H9 (cell line): ENCODE measurements around the gene SMIM13. TPM values are rescaled to one million over a fixed set of nuclear protein-coding genes. Genes with fewer than 3 reads are reported as not detected.

Experiments used
- DNase-seq: peaks from one replicate; pipeline ENCODE4 v3.0.0-alpha.2; 2017
- H2AFZ ChIP-seq: one replicate; pipeline ENCODE4 v1.6.1; 2013; ENCODE audit warnings: mild to moderate bottlenecking, low read length, control low read depth, moderate library complexity
- H2AK5ac ChIP-seq: 2 replicates; pipeline ENCODE4 v1.6.1; 2013; ENCODE audit warnings: low read length, control low read depth, mixed read lengths; ENCODE audit not compliant: insufficient read length
- H2BK120ac ChIP-seq: one replicate; pipeline ENCODE4 v1.6.1; 2013; ENCODE audit warnings: low read depth, mild to moderate bottlenecking, low read length, control low read depth, inconsistent platforms; ENCODE audit not compliant: poor library complexity, severe bottlenecking
- H2BK12ac ChIP-seq: 2 replicates; pipeline ENCODE4 v1.6.1; 2013; ENCODE audit warnings: low read length, control low read depth, mixed read lengths, low read depth; ENCODE audit not compliant: insufficient read length
- H2BK15ac ChIP-seq: 2 replicates; pipeline ENCODE4 v1.6.1; 2013; ENCODE audit warnings: low read depth, low read length, control low read depth
- H2BK20ac ChIP-seq: one replicate; pipeline ENCODE4 v1.6.1; 2013; ENCODE audit warnings: low read depth, mild to moderate bottlenecking, low read length, control low read depth, inconsistent platforms; ENCODE audit not compliant: poor library complexity, severe bottlenecking
- H2BK5ac ChIP-seq: 2 replicates; pipeline ENCODE4 v1.6.1; 2013; ENCODE audit warnings: low read length, control low read depth, mixed read lengths; ENCODE audit not compliant: insufficient read length
- H3K14ac ChIP-seq: 2 replicates; pipeline ENCODE4 v1.6.1; 2013; ENCODE audit warnings: low read length, control low read depth; ENCODE audit not compliant: insufficient read depth
- H3K18ac ChIP-seq: 2 replicates; pipeline ENCODE4 v1.6.1; 2013; ENCODE audit warnings: low read depth, mild to moderate bottlenecking, mixed read lengths, low read length, control low read depth; ENCODE audit not compliant: insufficient read length
- H3K23ac ChIP-seq: 2 replicates; pipeline ENCODE4 v1.6.1; 2013; ENCODE audit warnings: low read length, control low read depth, mixed read lengths, low read depth; ENCODE audit not compliant: insufficient read length
- H3K23me2 ChIP-seq: 2 replicates; pipeline ENCODE4 v1.6.1; 2013; ENCODE audit warnings: low read depth, mild to moderate bottlenecking, mixed read lengths, low read length, control low read depth; ENCODE audit not compliant: insufficient read length, poor library complexity, severe bottlenecking
- H3K27ac ChIP-seq: 2 replicates; pipeline ENCODE4 v1.5.1; 2013; ENCODE audit warnings: low read length, control low read depth, mixed read lengths, low read depth; ENCODE audit not compliant: insufficient read length
- H3K27me3 ChIP-seq: 2 replicates; pipeline ENCODE4 v1.6.1; 2013; ENCODE audit warnings: low read length, control low read depth, inconsistent platforms; ENCODE audit not compliant: insufficient read depth
- H3K4ac ChIP-seq: 2 replicates; pipeline ENCODE4 v1.6.1; 2013; ENCODE audit warnings: low read depth, mild to moderate bottlenecking, control low read depth, inconsistent platforms, low read length, moderate library complexity
- H3K4me1 ChIP-seq: 2 replicates; pipeline ENCODE4 v1.6.1; 2013; ENCODE audit warnings: low read length, control low read depth, inconsistent platforms; ENCODE audit not compliant: insufficient read depth
- H3K4me2 ChIP-seq: 2 replicates; pipeline ENCODE4 v1.6.1; 2013; ENCODE audit warnings: low read length, control low read depth, mixed read lengths; ENCODE audit not compliant: insufficient read length, insufficient read depth
- H3K56ac ChIP-seq: 2 replicates; pipeline ENCODE4 v1.6.1; 2013; ENCODE audit warnings: low read depth, mild to moderate bottlenecking, mixed read lengths, low read length, control low read depth; ENCODE audit not compliant: insufficient read length
- H3K79me1 ChIP-seq: 2 replicates; pipeline ENCODE4 v1.6.1; 2013; ENCODE audit warnings: low read depth, mild to moderate bottlenecking, moderate library complexity, low read length, control low read depth, inconsistent platforms; ENCODE audit not compliant: insufficient read depth, poor library complexity, severe bottlenecking
- H3K79me2 ChIP-seq: 2 replicates; pipeline ENCODE4 v1.6.1; 2013; ENCODE audit warnings: low read length, control low read depth, inconsistent platforms; ENCODE audit not compliant: insufficient read depth
- H3K9ac ChIP-seq: 2 replicates; pipeline ENCODE4 v1.6.1; 2013; ENCODE audit warnings: low read length, control low read depth, mixed read lengths; ENCODE audit not compliant: insufficient read length; ENCODE audit errors: extremely low read depth
- H3K9me3 ChIP-seq: one replicate; pipeline ENCODE4 v1.6.1; 2013; ENCODE audit warnings: low read depth, low read length, inconsistent platforms; ENCODE audit not compliant: control insufficient read depth
- H3T11ph ChIP-seq: one replicate; pipeline ENCODE4 v1.6.1; 2013; ENCODE audit warnings: mild to moderate bottlenecking, low read length, control low read depth, inconsistent platforms
- H4K20me1 ChIP-seq: one replicate; pipeline ENCODE4 v1.6.1; 2013; ENCODE audit not compliant: control insufficient read depth, insufficient read length, insufficient read depth
- H4K5ac ChIP-seq: 2 replicates; pipeline ENCODE4 v1.6.1; 2013; ENCODE audit warnings: low read depth, mild to moderate bottlenecking, mixed read lengths, low read length, control low read depth; ENCODE audit not compliant: insufficient read length
- H4K8ac ChIP-seq: replicated peaks from 2 replicates; pipeline ENCODE4 v1.6.1; 2013; ENCODE audit warnings: low read length, control low read depth, mixed read lengths, low read depth; ENCODE audit not compliant: insufficient read length
- H4K91ac ChIP-seq: 2 replicates; pipeline ENCODE4 v1.6.1; 2013; ENCODE audit warnings: low read depth, mild to moderate bottlenecking, moderate library complexity, mixed read lengths, low read length, control low read depth; ENCODE audit not compliant: insufficient read length
- H3K27ac Mint-ChIP-seq, 3 experiments: 2 replicates in 2 of 3; 3 replicates in 1 of 3; pipeline ENCODE4 v1.8.0; 2020 to 2021; ENCODE audit warnings: mixed read lengths in 3 of 3, mild to moderate bottlenecking in 1 of 3, moderate library complexity in 1 of 3
- H3K27me3 Mint-ChIP-seq: 2 replicates; pipeline ENCODE4 v1.8.0; 2021; ENCODE audit warnings: low read depth, mild to moderate bottlenecking, moderate library complexity, mixed read lengths
- H3K36me3 Mint-ChIP-seq, 3 experiments: 2 replicates in 2 of 3; 3 replicates in 1 of 3; pipeline ENCODE4 v1.8.0; 2020 to 2021; ENCODE audit warnings: low read depth in 3 of 3, mixed read lengths in 3 of 3; ENCODE audit not compliant: insufficient read depth in 1 of 3
- H3K4me1 Mint-ChIP-seq, 2 experiments: 2 replicates each; pipeline ENCODE4 v1.8.0; 2020; ENCODE audit warnings: mixed read lengths in 2 of 2
- H3K4me3 Mint-ChIP-seq, 2 experiments: 2 replicates in 1 of 2; 3 replicates in 1 of 2; pipeline ENCODE4 v1.8.0; 2020 to 2021; ENCODE audit warnings: mild to moderate bottlenecking in 2 of 2, mixed read lengths in 2 of 2, moderate library complexity in 1 of 2
- H3K9me3 Mint-ChIP-seq, 2 experiments: 2 replicates in 1 of 2; 3 replicates in 1 of 2; pipeline ENCODE4 v1.8.0; 2020; ENCODE audit warnings: mild to moderate bottlenecking in 2 of 2, mixed read lengths in 2 of 2, moderate library complexity in 1 of 2
- CTCF ChIP-seq: fragments of 200-600 bp; sonication (generic); conservative IDR thresholded peaks from 3 replicates; pipeline ENCODE4 v1.8.0; 2021; ENCODE audit warnings: antibody characterized with exemption, mild to moderate bottlenecking
- WGBS: extraction: QIAGEN DNeasy Blood & Tissue Kit; methylation state at CpG from one replicate; pipeline ENCODE4 v1.1.7; 2013; ENCODE audit warnings: missing lambda C conversion rate, low lambda C conversion rate, mixed read lengths; ENCODE audit not compliant: insufficient read length; ENCODE audit errors: extremely low coverage; 5-methylcytosine and 5-hydroxymethylcytosine counted together
- total RNA-seq: library from RNA; stranded (reverse); gene quantifications from 2 replicates; pipeline ENCODE4 v1.2.1, GENCODE V29; 2021

SMIM13 gene
- total RNA-seq, 1 experiment from 2014 or later: 10.6 TPM

DNA sequence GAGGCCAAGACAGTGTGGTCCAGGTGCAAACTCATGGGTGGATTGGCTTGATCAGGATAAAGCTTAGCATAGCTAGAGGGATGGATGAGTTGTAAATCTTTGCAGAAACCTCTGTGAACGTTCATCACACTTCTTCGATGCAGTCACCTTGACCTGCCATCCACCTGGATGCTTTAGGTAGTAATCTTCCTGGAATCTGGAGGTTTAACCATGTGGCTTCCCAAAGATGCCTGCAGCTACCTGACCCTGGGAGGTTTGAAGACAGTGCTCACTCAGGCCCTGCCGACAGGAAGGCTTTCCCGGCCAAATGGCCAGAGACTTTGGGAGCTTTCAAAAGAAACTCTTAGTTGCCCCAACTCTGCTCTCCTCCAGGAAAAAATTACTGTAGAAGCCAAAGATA lies 73.3 kb downstream of the SMIM13 start:
- no peak overlapping the region for H2BK12ac ChIP-seq
- H2BK5ac ChIP-seq: no peak overlapping the region
- no peaks in the 10 kb centered on the region; the same call in 1 of the 2 replicates for H3K4me1 ChIP-seq
- no peak overlapping the region for H3K27ac Mint-ChIP-seq
- H3K4me2 ChIP-seq: no peak overlapping the region
- peaks cover 2% of the 10 kb centered on the region; the same call in 1 of the 2 replicates for H3K79me2 ChIP-seq
- no peaks in the 10 kb centered on the region; a peak in 1 of 7 replicates for H3K36me3 Mint-ChIP-seq
- no peak overlapping the region for H3K9ac ChIP-seq
- no peak overlapping the region for H3K14ac ChIP-seq
- no peak overlapping the region for H3T11ph ChIP-seq
- TF ChIP-seq CTCF: no peak
- no peak overlapping the region for H2BK20ac ChIP-seq
- no peaks in the 10 kb centered on the region for H3K79me1 ChIP-seq
- no CpG with 5 or more reads among the region's 4 CpGs for WGBS
- no peaks in the 10 kb centered on the region for H3K27me3 Mint-ChIP-seq
- H4K91ac ChIP-seq: no peak overlapping the region
- no peak overlapping the region for H3K23ac ChIP-seq
- no peak overlapping the region for H2AFZ ChIP-seq
- H3K27me3 ChIP-seq: no peaks in the 10 kb centered on the region
- no peak overlapping the region for H4K8ac ChIP-seq
- no peak for DNase-seq
- H4K5ac ChIP-seq: no peak overlapping the region
- H2BK15ac ChIP-seq: no peak overlapping the region
- H3K27ac ChIP-seq: no peak overlapping the region
- H3K9me3 Mint-ChIP-seq: no peaks in the 10 kb centered on the region
- no peak overlapping the region for H3K18ac ChIP-seq
- H3K56ac ChIP-seq: no peak overlapping the region
- H2AK5ac ChIP-seq: no peak overlapping the region
- H3K9me3 ChIP-seq: no peaks in the 10 kb centered on the region
- no peak overlapping the region for H2BK120ac ChIP-seq
- H3K4me1 Mint-ChIP-seq: peaks cover 4% of the 10 kb centered on the region in 2 experiments; a peak in 3 of 4 replicates
- H3K4me3 Mint-ChIP-seq: no peak overlapping the region
- H4K20me1 ChIP-seq: no peaks in the 10 kb centered on the region
- no peak overlapping the region for H3K4ac ChIP-seq
- H3K23me2 ChIP-seq: no peaks in the 10 kb centered on the region
